Thymus (tissue), 11 donors: Measurements from ENCODE around the gene PLEKHG4B. TPM values are rescaled to one million over a fixed set of nuclear protein-coding genes. Genes with fewer than 3 reads are reported as not detected.
"Not testable (repeated sequence)": the region's sequence is repeated elsewhere in the genome, so short reads cannot be mapped to it uniquely, and the experiment has no call there.

ENCODE experiments used
- DNase-seq, 9 donors: peaks; one replicate each; pipeline ENCODE4 v3.0.0-alpha.2; 2013; ENCODE audit warnings: low spot score in 9 of 9, low read depth in 6 of 9, missing footprints in 1 of 9
- H3K27ac ChIP-seq, 2 donors: one replicate each; pipeline ENCODE4 v1.5.1; 2013; ENCODE audit warnings: control low read depth in 1 of 2, low read depth in 1 of 2, low read length in 1 of 2, mild to moderate bottlenecking in 1 of 2, moderate library complexity in 1 of 2
- H3K27me3 ChIP-seq, 2 donors: one replicate each; pipeline ENCODE4 v1.5.1; 2013; ENCODE audit warnings: low read length in 1 of 2; ENCODE audit not compliant: control insufficient read depth in 2 of 2, insufficient read depth in 1 of 2
- H3K36me3 ChIP-seq, 2 donors: one replicate each; pipeline ENCODE4 v1.5.1; 2013; ENCODE audit warnings: low read length in 1 of 2, mild to moderate bottlenecking in 1 of 2, moderate library complexity in 1 of 2; ENCODE audit not compliant: control insufficient read depth in 2 of 2, insufficient read depth in 2 of 2
- H3K4me1 ChIP-seq, 2 donors: one replicate each; pipeline ENCODE4 v1.5.1; 2013; ENCODE audit warnings: low read length in 2 of 2; ENCODE audit not compliant: control insufficient read depth in 2 of 2, insufficient read depth in 2 of 2
- H3K4me3 ChIP-seq, 2 donors: one replicate each; pipeline ENCODE4 v1.5.1; 2013; ENCODE audit warnings: low read length in 2 of 2, control low read depth in 1 of 2, mild to moderate bottlenecking in 1 of 2
- H3K9me3 ChIP-seq, 2 donors: one replicate each; pipeline ENCODE4 v1.5.1; 2013; ENCODE audit warnings: low read length in 1 of 2, mild to moderate bottlenecking in 1 of 2; ENCODE audit not compliant: control insufficient read depth in 2 of 2, insufficient read depth in 1 of 2
- WGBS: extraction: QIAGEN DNeasy Blood & Tissue Kit; methylation state at CpG from one replicate; pipeline ENCODE4 v1.1.7; 2013; 5-methylcytosine and 5-hydroxymethylcytosine counted together
- polyA plus RNA-seq: library from polyadenylated mRNA; stranded (reverse); fragments of 200-250 nt; gene quantifications from one replicate; pipeline ENCODE4 v1.2.3, GENCODE V29; 2013
- total RNA-seq: library from RNA; stranded (reverse); fragments of 120-200 nt; gene quantifications from one replicate; pipeline ENCODE4 v1.2.4, GENCODE V29; 2013
- donor health status: healthy.

Gene PLEKHG4B
- total and polyA plus RNA-seq, 2 donors: 0.47 to 0.64 TPM

DNA sequence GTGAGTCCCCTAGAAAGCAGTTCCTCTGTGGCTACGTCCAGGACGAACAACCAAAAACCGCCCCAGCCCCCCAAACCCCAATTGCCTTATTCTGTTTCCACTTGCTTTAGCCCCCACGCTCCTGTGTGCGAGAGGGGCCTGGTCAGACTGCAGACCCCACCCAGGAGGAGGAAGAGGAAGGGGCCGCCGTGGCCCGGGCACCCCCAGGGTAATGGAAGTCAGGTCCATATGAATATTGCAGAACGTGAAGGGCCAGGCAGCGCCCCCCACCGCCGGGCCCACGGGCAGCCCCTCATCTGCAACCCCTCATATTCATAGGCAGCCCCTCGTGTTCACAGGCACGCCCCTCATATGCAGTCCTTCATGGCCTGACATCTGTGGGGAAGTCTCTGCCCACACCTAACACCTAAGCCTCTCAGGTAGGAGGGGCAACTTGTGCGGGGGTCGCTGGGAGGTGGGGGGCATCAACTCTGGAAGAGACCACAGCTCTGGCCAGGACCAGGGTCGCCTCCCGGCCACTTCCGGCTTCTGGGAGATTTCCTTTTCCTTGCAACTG, 37.7 kb upstream of the PLEKHG4B start:
- H3K27me3 ChIP-seq: peaks cover 21 to 45% of the 10 kb centered on the region in 2 donors
- peaks cover 2 to 6% of the 10 kb centered on the region in 2 donors for H3K9me3 ChIP-seq
- H3K36me3 ChIP-seq: no peaks in the 10 kb centered on the region
- H3K27ac ChIP-seq: no peak overlapping the region
- DNase-seq: no peak
- H3K4me1 ChIP-seq: peaks cover 0 to 2% of the 10 kb centered on the region in 2 donors
- WGBS: 23% methylated on average over 20 of the region's 20 CpGs
- H3K4me3 ChIP-seq: peak overlapping the region; percentile 16 to 49

DNA sequence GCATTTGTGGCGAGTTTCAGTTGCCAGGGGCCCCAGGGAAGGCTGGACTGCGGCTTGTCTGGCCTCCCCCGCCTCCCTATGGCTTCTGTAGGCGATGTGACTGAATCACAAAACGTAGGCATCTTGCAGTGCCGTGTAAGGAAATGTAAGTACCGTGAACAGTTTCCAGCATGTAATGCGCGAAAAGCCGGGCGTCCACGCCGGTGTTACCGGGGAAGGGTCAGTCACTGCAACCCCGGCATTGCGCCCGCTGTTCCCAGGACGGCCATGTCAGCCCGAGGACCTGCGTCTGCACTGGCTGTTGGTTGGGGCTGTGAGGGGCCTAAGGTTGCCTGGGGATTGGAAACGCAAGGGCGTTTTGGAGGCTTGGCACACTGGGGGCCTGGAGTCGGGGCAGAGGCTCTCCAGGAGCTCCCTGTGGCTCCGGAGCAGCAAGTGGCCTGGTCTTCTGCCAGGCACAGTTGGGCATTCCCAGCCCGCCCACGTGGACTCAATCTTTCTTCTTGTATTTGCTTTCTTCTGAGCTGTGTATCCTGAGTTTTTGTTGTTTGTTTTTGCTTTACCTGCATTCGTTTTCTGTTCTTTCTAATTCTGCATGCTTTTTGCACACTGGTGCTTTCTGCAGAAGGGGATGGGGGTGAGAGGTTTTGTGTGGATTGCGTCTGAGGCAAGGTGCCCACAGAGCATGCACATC, 36.9 kb upstream of the PLEKHG4B start:
- no peaks in the 10 kb centered on the region for H3K36me3 ChIP-seq
- no peak overlapping the region for H3K27ac ChIP-seq
- 94% methylated on average over 28 of the region's 28 CpGs for WGBS
- no peak overlapping the region for H3K4me3 ChIP-seq
- peaks cover 21 to 45% of the 10 kb centered on the region in 2 donors for H3K27me3 ChIP-seq
- no peak for DNase-seq
- H3K4me1 ChIP-seq: peaks cover 0 to 2% of the 10 kb centered on the region in 2 donors
- H3K9me3 ChIP-seq: peaks cover 2 to 6% of the 10 kb centered on the region in 2 donors

DNA sequence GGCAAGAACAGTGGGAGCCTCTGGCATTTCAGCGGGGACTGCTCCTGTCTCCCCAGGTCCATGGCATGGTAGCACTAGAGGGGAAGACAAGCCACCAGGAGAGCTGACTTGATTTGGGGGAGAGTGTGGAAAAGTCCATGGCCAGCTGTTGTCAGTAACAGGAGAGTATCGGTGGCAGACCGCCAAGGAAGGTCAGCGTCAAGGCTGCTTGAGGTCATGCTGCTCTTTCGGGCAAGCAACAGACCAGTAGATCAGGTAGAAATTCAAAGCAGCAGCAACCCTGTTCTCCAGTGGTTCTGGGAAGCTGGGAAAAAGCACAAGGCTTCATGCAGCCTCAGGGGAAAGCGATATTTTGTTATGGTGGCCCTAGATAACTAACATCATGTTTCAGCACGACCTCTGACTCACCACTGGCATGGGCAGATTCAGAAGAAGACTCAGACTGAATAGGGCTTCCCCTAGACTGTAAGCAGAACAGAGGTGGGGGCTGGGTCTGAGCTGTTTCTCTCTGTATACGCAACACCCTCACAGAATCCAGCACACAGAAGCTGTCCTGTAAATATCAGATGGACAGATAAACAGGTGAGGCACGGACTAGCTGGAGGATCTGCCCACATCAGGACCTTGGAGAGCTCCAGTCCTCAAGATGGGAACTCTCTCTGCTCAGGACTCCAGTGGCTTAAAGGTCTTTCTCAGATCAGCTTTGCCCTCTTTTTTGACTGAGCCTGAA, 35.2 kb upstream of the PLEKHG4B start:
- 86% methylated on average over 9 of the region's 9 CpGs for WGBS
- no peak overlapping the region for H3K4me3 ChIP-seq
- DNase-seq: peak in 5 of 9 donors; percentile 6 to 43 (median 22)
- H3K4me1 ChIP-seq: peaks cover 0 to 2% of the 10 kb centered on the region in 2 donors
- H3K27me3 ChIP-seq: peaks cover 18 to 38% of the 10 kb centered on the region in 2 donors
- no peaks in the 10 kb centered on the region for H3K36me3 ChIP-seq
- H3K9me3 ChIP-seq: peaks cover 0 to 2% of the 10 kb centered on the region in 2 donors
- H3K27ac ChIP-seq: no peak overlapping the region

DNA sequence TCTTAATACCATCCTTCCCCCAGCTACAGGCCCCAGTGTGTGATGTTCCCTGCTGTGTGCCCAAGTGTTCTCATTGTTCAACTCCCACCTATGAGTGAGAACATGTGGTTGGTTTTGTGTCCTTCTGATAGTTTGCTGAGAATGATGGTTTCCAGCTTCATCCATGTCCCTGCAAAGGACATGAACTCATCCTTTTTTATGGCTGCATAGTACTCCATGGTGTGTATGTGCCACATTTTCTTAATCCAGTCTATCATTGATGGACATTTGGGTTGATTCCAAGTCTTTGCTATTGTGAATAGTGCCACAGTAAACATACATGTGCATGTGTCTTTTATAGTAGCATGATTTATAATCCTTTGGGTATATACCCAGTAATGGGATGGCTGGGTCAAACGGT, 31.7 kb upstream of the PLEKHG4B start:
- H3K9me3 ChIP-seq, H3K4me1 ChIP-seq, DNase-seq, H3K4me3 ChIP-seq, H3K27ac ChIP-seq, H3K27me3 ChIP-seq, H3K36me3 ChIP-seq: not testable (repeated sequence)
- WGBS: 86% methylated on average over 1 of the region's 1 CpG

DNA sequence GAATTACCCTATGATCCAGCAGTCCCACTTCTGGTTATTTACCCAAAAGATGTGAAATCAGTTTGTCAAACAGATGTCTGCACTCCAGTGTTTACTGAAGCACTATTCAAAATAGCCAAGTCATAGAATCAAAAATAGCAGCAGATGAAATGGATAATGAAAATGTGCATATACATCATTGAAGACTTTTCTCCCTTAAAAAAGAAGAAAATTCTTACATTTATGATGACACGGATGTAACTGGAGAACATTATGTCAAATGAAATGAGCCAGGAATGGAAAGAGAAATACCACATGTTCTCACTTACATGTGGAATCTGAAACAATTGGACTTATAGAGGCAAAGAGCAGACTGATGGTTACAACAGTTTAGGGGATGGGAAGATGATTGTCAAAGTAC, 21.5 kb upstream of the PLEKHG4B start:
- 96% methylated on average over 1 of the region's 1 CpG for WGBS
- DNase-seq: no peak
- no peaks in the 10 kb centered on the region for H3K9me3 ChIP-seq
- H3K27me3 ChIP-seq: peaks cover 0 to 3% of the 10 kb centered on the region in 2 donors
- no peak overlapping the region for H3K4me3 ChIP-seq
- H3K36me3 ChIP-seq: no peaks in the 10 kb centered on the region
- no peaks in the 10 kb centered on the region for H3K4me1 ChIP-seq
- H3K27ac ChIP-seq: no peak overlapping the region

DNA sequence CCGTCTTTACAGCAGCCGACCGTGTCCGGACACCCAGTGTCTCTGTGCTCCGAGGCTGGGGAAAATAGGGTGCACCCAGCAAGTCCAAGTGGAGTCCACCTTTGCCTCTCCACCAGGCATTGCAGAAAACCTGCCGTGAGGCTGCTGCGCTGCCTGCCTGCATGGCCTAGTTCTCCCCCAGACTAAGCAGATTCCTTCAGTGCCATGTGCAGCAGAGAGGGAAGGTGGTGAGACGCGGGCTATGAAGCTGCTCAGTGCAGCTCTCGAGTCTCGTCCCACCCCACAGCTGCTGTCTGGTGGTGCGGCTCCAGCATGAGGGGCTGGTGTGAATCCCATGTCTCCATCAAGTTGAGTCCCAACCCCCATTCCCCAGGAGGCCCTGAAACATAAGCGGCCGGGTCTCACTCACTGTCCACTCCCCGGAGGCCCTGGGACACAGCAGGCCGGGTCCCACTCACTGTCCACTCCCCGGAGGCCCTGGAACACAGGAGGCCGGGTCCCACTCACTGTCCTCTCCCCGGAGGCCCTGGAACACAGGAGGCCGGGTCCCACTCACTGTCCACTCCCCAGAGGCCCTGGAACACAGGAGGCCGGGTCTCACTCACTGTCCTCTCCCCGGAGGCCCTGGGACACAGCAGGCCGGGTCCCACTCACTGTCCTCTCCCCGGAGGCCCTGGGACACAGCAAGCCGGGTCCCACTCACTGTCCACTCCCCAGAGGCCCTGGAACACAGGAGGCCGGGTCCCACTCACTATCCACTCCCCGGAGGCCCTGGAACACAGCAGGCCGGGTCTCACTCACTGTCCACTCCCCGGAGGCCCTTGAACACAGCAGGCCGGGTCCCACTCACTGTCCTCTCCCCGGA, 19.4 kb upstream of the PLEKHG4B start:
- H3K4me1 ChIP-seq, DNase-seq, H3K27me3 ChIP-seq, H3K4me3 ChIP-seq, H3K27ac ChIP-seq, H3K36me3 ChIP-seq, H3K9me3 ChIP-seq: not testable (repeated sequence)
- 90% methylated on average over 31 of the region's 31 CpGs for WGBS

DNA sequence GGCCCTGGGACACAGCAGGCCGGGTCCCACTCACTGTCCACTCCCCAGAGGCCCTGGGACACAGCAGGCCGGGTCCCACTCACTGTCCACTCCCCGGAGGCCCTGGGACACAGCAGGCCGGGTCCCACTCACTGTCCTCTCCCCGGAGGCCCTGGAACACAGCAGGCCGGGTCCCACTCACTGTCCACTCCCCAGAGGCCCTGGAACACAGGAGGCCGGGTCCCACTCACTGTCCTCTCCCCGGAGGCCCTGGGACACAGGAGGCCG, 18.9 kb upstream of the PLEKHG4B start:
- H3K4me3 ChIP-seq, H3K27ac ChIP-seq, H3K36me3 ChIP-seq, H3K9me3 ChIP-seq, DNase-seq, H3K4me1 ChIP-seq, H3K27me3 ChIP-seq: not testable (repeated sequence)
- 93% methylated on average over 9 of the region's 9 CpGs for WGBS

DNA sequence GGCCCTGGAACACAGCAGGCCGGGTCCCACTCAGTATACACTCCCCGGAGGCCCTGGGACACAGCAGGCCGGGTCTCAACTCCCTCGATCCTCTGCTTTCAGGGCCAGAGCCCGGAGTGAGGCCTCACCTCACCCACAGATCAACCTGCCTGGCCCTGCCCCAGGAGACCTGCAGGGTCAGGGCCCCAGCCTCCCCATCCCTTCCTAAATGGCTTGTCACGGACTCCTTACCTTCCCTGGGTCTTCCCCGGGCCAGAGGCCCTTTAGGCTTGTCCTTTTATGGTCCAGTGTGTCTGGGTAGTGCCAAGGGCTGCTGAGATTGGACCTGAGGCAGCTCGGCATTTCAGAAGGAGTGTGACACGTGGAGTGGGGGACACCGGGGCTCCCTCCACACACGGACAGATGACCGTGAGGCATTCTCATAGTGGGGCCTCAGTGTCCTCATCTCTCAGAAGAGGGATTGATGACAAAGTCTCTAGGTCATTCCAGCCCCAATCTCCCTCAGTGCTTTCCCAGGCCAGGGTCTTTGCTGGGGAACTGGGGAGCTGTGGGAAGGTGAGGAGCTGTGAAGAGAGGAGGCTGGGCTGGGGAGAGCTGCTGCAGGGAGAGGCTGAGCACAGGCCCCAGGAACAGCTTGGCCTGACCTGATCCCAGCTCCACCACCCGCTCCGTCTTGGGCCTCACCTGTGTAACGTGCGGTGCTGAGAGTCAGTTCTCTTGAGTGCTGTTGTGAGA, 18.0 kb upstream of the PLEKHG4B start:
- Histone ChIP-seq H3K9me3 (no peaks in the 10 kb centered on the region), H3K4me1 (no peaks in the 10 kb centered on the region), H3K36me3 (no peaks in the 10 kb centered on the region), H3K27me3 (peaks cover 0 to 6% of the 10 kb centered on the region in 2 donors), H3K4me3 (no peak overlapping the region), H3K27ac (no peak overlapping the region)
- WGBS: 95% methylated on average over 16 of the region's 16 CpGs
- DNase-seq: no peak
